ENCODE data around the gene RFPL1.
A peak's percentile ranks its signal among the peaks of the same experiment; 100 is the strongest.

Gene RFPL1

DNA sequence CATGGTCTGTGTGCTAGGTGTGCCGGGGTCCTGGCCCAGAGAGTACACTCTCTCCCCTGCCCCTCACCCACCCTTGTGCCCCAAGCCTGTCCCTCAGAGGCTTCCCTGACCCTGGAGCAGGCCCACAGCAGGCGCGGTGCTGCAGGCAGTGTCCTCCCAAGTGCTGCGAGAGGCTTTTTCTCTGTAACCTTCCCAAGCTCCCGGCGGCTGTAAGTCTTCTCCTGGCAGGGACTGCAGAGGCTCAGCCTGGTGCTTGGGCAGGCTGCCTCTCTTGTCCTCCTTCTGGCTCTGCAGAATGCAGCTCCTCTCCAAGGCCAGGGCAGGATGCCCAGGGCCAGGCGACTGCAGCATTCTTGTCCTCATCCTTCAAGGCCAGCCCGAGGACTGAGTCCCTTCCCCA is 15.9 kb downstream of the RFPL1 start:
- no peak overlapping the region for H3K4me3 ChIP-seq (ENCODE audit: insufficient read length, low read depth)
- DNase-seq (ENCODE audit: low read depth, low spot score) = no peak
- no peak overlapping the region for H3K9ac ChIP-seq (ENCODE audit: insufficient read length, low read depth)
- no peaks in the 10 kb centered on the region for H3K9me3 ChIP-seq (ENCODE audit: insufficient read depth, low read length)
- no peaks in the 10 kb centered on the region for H3K36me3 ChIP-seq (ENCODE audit: insufficient read depth, insufficient read length, low read length)
- no peaks in the 10 kb centered on the region for H3K27me3 ChIP-seq (ENCODE audit: insufficient read depth, insufficient read length)
- no peak for TF ChIP-seq YY1 (IDR thresholded peaks at IDR 0.05; ENCODE audit: insufficient read depth, insufficient read length)
- TF ChIP-seq ZNF274 (IDR thresholded peaks at IDR 0.05; ENCODE audit: low read depth, low read length) = no peak
- no peak for TF ChIP-seq SUZ12 (IDR thresholded peaks at IDR 0.05; ENCODE audit: extremely low read depth, insufficient read depth, insufficient read length)
- H3K4me1 ChIP-seq (ENCODE audit: insufficient read depth, insufficient read length) = no peaks in the 10 kb centered on the region

DNA sequence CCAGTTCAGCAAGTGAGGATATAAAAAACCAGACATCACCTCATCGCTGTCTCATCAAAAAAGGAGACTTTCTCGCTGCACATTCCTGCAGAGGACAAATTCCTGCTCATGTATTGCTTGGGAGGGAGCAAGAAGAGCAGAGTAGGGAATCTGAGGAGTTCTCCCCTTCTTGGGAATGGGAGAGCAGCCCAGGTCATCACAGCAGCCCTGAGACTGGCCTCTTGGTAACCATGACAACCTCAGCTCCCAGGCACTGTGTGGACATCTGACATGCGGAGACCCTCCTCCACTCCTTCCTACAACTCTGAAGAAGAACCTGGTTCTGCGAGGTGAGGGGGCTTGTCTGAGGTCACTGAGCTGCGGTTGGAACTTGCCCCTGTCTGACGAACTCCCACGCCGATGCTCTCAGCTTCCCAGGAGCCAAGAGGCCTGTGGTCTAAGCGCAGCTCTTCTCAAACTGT is 17.9 kb downstream of the RFPL1 start:
- no peak overlapping the region for H3K9ac ChIP-seq (ENCODE audit: insufficient read length, low read depth)

DNA sequence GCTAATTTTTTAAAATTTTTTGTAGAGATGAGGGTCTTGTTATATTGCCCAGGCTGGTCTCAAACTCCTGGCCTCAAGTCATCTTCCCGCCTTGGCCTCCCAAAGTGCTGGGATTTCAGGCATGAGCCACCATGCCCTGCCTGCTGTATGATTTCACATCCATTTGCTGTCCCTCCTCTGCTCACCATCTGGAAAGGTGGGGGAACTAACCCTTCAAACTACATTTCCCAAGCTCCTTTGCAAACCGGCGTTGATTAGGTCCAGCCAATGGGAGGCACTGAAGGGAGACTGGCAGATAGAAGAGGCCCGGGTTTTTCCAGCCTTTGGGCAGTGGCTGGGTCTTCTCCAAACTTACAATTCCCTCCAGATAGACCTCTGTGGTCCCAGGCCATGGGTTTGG is 19.3 kb downstream of the RFPL1 start:
- TF ChIP-seq ZNF274 (IDR thresholded peaks at IDR 0.05; ENCODE audit: low read depth, low read length) (no peak), SUZ12 (IDR thresholded peaks at IDR 0.05; ENCODE audit: extremely low read depth, insufficient read depth, insufficient read length) (no peak), YY1 (IDR thresholded peaks at IDR 0.05; ENCODE audit: insufficient read depth, insufficient read length) (no peak)
- Histone ChIP-seq H3K27me3 (ENCODE audit: insufficient read depth, insufficient read length) (no peaks in the 10 kb centered on the region), H3K4me1 (ENCODE audit: insufficient read depth, insufficient read length) (no peaks in the 10 kb centered on the region), H3K36me3 (ENCODE audit: insufficient read depth, insufficient read length, low read length) (no peaks in the 10 kb centered on the region), H3K9me3 (ENCODE audit: insufficient read depth, low read length) (no peaks in the 10 kb centered on the region), H3K4me3 (ENCODE audit: insufficient read length, low read depth) (no peak overlapping the region), H3K9ac (ENCODE audit: insufficient read length, low read depth) (no peak overlapping the region)
- DNase-seq (ENCODE audit: low read depth, low spot score) = peak; percentile 54

More for the DNA sequence above, 17.9 kb downstream of the RFPL1 start:
- H3K4me1 ChIP-seq (ENCODE audit: insufficient read depth, insufficient read length) = no peaks in the 10 kb centered on the region
- no peak for DNase-seq (ENCODE audit: low read depth, low spot score)
- no peaks in the 10 kb centered on the region for H3K9me3 ChIP-seq (ENCODE audit: insufficient read depth, low read length)
- no peak for TF ChIP-seq ZNF274 (IDR thresholded peaks at IDR 0.05; ENCODE audit: low read depth, low read length)
- TF ChIP-seq YY1 (IDR thresholded peaks at IDR 0.05; ENCODE audit: insufficient read depth, insufficient read length) = no peak
- TF ChIP-seq SUZ12 (IDR thresholded peaks at IDR 0.05; ENCODE audit: extremely low read depth, insufficient read depth, insufficient read length) = no peak
- H3K36me3 ChIP-seq (ENCODE audit: insufficient read depth, insufficient read length, low read length) = no peaks in the 10 kb centered on the region
- no peaks in the 10 kb centered on the region for H3K27me3 ChIP-seq (ENCODE audit: insufficient read depth, insufficient read length)
- H3K4me3 ChIP-seq (ENCODE audit: insufficient read length, low read depth) = no peak overlapping the region

DNA sequence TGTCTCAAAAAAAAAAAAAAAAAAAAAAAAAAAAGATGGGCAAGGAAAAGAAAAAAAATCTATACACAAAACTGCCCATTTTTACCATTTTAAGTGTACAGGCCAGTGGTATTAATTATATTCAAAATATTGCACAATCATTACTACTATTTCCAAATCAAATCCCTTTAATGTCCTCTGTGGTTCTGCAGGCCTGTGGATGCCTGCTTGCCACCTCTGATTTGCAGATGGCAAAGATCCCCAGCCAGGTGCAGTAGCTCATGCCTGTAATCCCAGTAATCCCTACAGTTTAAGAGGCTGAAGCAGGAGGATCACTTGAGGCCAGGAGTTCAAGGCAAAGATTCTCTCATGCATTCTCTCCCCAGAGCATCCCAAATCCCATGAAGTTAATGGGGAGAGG is 20.2 kb downstream of the RFPL1 start:
- Histone ChIP-seq H3K36me3 (ENCODE audit: insufficient read depth, insufficient read length, low read length) (no peaks in the 10 kb centered on the region), H3K9ac (ENCODE audit: insufficient read length, low read depth) (no peak overlapping the region), H3K9me3 (ENCODE audit: insufficient read depth, low read length) (no peaks in the 10 kb centered on the region), H3K4me3 (ENCODE audit: insufficient read length, low read depth) (no peak overlapping the region), H3K27me3 (ENCODE audit: insufficient read depth, insufficient read length) (no peaks in the 10 kb centered on the region), H3K4me1 (ENCODE audit: insufficient read depth, insufficient read length) (peaks cover under 1% of the 10 kb centered on the region)
- DNase-seq (ENCODE audit: low read depth, low spot score) = no peak
- TF ChIP-seq SUZ12 (IDR thresholded peaks at IDR 0.05; ENCODE audit: extremely low read depth, insufficient read depth, insufficient read length) (no peak), YY1 (IDR thresholded peaks at IDR 0.05; ENCODE audit: insufficient read depth, insufficient read length) (no peak), ZNF274 (IDR thresholded peaks at IDR 0.05; ENCODE audit: low read depth, low read length) (no peak)

DNA sequence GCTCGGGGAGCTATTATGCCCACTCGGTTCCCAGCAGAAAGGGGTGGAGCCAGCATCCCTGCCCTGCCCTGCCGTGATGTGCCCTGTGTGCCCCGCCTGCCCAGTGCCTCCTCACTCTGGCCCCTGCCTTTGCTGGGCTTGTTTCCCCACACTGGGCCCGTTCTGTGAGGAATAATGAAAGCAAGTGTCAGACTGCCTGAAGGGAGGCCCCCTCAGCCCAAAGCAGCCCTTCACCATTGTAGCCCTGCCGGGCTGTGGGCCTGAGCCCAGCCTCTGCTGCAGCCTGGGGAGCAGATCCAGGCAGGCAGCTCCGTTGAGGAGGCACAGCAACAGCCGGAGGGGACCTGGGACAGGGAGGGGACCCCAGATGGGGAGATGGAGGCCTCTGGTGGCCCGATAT is 21.4 kb downstream of the RFPL1 start:
- H3K27me3 ChIP-seq (ENCODE audit: insufficient read depth, insufficient read length) = no peaks in the 10 kb centered on the region
- no peaks in the 10 kb centered on the region for H3K9me3 ChIP-seq (ENCODE audit: insufficient read depth, low read length)
- no peak for DNase-seq (ENCODE audit: low read depth, low spot score)
- no peak overlapping the region for H3K4me3 ChIP-seq (ENCODE audit: insufficient read length, low read depth)
- H3K9ac ChIP-seq (ENCODE audit: insufficient read length, low read depth) = no peak overlapping the region
- H3K4me1 ChIP-seq (ENCODE audit: insufficient read depth, insufficient read length) = peaks cover 4% of the 10 kb centered on the region
- no peak for TF ChIP-seq YY1 (IDR thresholded peaks at IDR 0.05; ENCODE audit: insufficient read depth, insufficient read length)
- no peak for TF ChIP-seq ZNF274 (IDR thresholded peaks at IDR 0.05; ENCODE audit: low read depth, low read length)
- no peak for TF ChIP-seq SUZ12 (IDR thresholded peaks at IDR 0.05; ENCODE audit: extremely low read depth, insufficient read depth, insufficient read length)
- no peaks in the 10 kb centered on the region for H3K36me3 ChIP-seq (ENCODE audit: insufficient read depth, insufficient read length, low read length)

DNA sequence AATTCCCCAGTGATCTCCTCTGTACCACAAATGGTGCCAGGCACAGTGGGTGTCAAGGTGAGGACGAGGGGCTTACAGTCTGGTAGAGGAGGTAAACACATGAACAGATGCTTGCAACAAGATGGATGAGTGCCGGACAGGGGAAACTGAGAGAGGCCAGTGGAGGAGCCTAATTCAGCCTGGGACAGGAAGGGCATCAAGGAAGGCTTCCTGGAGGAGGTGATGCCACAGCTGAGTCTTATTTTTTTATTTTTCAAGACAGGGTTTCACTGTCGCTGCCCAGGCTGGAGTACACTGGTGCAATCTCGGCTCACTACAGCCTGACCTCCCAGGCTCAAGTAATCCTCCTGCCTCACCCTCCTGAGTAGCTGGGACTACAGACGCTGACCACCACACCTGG is 22.9 kb downstream of the RFPL1 start:
- Histone ChIP-seq H3K9me3 (ENCODE audit: insufficient read depth, low read length) (no peaks in the 10 kb centered on the region), H3K4me3 (ENCODE audit: insufficient read length, low read depth) (no peak overlapping the region), H3K36me3 (ENCODE audit: insufficient read depth, insufficient read length, low read length) (no peaks in the 10 kb centered on the region), H3K27me3 (ENCODE audit: insufficient read depth, insufficient read length) (no peaks in the 10 kb centered on the region), H3K9ac (ENCODE audit: insufficient read length, low read depth) (no peak overlapping the region), H3K4me1 (ENCODE audit: insufficient read depth, insufficient read length) (peaks cover 4% of the 10 kb centered on the region)
- no peak for TF ChIP-seq SUZ12 (IDR thresholded peaks at IDR 0.05; ENCODE audit: extremely low read depth, insufficient read depth, insufficient read length)
- TF ChIP-seq YY1 (IDR thresholded peaks at IDR 0.05; ENCODE audit: insufficient read depth, insufficient read length) = no peak
- no peak for TF ChIP-seq ZNF274 (IDR thresholded peaks at IDR 0.05; ENCODE audit: low read depth, low read length)
- DNase-seq (ENCODE audit: low read depth, low spot score) = no peak

DNA sequence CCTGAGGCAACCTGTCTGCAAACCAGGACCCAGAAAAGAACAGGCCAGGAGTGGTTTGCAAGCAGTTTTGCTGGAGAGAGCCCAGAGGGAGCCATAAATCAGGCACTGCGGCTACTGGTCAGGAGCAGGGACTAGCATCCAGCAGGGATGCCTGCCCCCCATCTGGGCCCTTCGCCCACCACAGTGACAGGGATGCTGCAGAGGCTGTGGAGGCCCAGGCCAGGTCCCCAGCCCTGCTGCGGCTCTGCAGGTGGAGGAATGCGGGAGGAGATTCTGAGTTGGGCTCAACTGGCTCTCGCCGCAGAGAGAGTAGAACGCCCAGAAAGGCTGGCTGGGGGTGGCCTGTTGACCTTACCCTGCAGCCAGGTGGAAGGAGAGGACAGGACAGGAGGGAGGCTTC is 25.2 kb downstream of the RFPL1 start:
- H3K4me3 ChIP-seq (ENCODE audit: insufficient read length, low read depth) = no peak overlapping the region
- H3K4me1 ChIP-seq (ENCODE audit: insufficient read depth, insufficient read length) = peaks cover 4% of the 10 kb centered on the region
- H3K9ac ChIP-seq (ENCODE audit: insufficient read length, low read depth) = no peak overlapping the region
- H3K36me3 ChIP-seq (ENCODE audit: insufficient read depth, insufficient read length, low read length) = no peaks in the 10 kb centered on the region
- no peak for DNase-seq (ENCODE audit: low read depth, low spot score)
- TF ChIP-seq YY1 (IDR thresholded peaks at IDR 0.05; ENCODE audit: insufficient read depth, insufficient read length) = no peak
- no peak for TF ChIP-seq ZNF274 (IDR thresholded peaks at IDR 0.05; ENCODE audit: low read depth, low read length)
- no peak for TF ChIP-seq SUZ12 (IDR thresholded peaks at IDR 0.05; ENCODE audit: extremely low read depth, insufficient read depth, insufficient read length)
- H3K9me3 ChIP-seq (ENCODE audit: insufficient read depth, low read length) = no peaks in the 10 kb centered on the region
- no peaks in the 10 kb centered on the region for H3K27me3 ChIP-seq (ENCODE audit: insufficient read depth, insufficient read length)
